HG02973 (cell line): ENCODE results near the gene ETNK1.

Experiments
- ATAC-seq: cut with Tn5 transposase; IDR thresholded peaks from one replicate; pipeline ENCODE4 v1.9.1; 2021; ENCODE audit warnings: moderate library complexity; ENCODE audit not compliant: unreplicated experiment

The ETNK1 gene

DNA sequence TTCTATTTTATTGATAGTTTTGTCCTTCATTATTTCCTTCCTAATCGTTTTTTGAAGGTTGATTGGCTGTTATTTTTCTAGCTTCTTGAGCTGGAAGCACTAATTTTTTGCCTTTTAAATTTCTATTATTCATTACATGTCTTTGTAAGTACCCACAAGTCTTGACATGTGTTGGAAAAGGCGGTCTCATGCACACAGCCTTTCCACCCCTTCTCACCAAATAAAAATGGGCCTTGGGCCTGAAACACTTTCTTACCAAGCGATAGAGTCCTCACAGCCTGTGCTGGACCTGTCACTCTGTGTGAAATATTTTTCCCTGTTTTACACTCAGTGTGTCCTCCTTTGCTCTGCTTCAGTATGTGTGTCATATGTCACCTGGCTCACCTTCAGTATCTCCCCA, 9.9 kb downstream of the ETNK1 start:
- no peak for ATAC-seq

DNA sequence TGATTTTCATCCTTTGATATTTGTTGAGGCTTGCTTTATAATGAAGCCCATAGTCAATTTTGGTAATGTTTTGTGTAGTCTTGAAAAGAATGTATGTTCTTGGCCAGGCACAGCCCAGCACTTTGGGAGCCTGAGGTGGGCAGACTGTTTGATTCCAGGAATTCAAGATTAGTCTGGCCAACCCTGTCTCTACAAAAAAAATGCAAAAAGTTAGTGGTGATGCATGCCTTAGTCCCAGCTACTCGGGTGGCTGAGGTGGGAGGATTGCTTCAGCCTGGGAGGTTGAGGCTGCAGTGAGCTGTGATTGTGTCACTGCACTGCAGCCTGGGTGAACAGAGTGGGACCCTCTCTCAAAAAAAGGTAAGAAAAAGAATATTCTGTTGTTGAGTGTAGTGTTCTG, 10.8 kb downstream of the ETNK1 start:
- ATAC-seq = no peak

DNA sequence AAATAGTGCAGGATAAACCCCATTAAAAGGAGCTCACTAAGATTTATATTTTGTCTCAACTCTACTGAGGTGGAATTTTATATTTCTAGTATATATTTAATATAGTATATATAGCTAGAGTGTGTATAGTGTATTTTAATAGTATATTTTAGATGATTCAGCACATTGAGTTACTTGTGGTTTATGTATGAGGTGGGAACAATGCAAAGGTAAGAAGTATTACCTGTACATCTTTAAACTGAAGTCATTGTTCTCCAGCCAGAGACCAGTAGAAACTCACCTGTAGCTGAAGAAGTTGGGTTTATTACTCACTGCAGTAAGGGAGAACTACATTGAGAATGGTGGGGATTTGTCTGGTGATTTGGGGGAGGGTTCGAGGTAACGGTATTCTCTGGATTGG, 15.9 kb downstream of the ETNK1 start:
- no peak for ATAC-seq

DNA sequence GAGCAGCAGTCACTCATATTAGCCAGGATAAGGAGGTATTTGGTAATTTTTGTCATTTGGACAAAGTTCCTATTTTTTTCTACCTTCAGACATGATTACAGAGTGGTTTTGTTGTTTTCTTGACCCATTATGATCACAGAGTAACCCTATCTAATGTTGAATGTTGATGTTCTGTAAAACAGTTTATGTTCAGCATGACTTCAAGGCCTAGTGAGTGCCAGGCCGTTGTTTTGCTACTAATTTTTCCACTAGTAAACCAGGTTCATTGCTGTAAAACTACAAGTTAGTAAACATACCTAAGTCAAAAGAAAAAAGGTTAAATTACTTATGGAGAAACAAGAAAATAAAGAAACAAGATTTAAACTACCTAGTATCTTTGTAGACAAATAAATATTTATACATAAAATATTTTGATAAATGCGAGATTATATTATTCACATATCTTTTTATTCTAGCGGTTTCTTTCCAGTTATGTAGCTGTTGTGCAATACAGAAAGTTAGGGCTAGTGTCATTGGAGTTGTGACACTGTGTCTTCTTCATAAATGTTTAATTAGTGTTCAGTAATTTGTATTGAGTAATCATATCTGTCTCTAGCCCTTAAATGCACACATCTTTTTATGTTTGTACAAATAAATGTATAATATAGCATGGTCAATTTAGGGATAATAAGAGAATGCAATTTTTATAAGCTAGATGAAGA, 16.5 kb downstream of the ETNK1 start:
- ATAC-seq = no peak

DNA sequence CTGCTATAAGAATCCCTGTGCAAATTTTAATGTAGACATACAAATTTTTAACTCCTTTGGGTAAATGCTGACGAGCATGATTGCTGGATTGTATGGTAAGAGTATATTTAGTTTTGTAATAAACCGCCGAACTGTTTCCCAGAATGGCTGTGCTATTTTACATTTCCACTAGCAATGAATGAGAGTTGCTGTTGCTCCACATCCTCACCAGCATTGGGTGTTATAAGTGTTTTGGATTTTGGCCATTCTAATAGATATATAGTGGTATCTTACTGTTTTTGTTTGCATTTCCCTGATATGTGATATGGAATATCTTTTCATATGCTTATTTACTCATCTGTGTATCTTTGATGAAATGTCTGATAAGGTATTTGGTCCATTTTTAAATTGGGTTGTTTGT, 23.7 kb downstream of the ETNK1 start:
- no peak for ATAC-seq

DNA sequence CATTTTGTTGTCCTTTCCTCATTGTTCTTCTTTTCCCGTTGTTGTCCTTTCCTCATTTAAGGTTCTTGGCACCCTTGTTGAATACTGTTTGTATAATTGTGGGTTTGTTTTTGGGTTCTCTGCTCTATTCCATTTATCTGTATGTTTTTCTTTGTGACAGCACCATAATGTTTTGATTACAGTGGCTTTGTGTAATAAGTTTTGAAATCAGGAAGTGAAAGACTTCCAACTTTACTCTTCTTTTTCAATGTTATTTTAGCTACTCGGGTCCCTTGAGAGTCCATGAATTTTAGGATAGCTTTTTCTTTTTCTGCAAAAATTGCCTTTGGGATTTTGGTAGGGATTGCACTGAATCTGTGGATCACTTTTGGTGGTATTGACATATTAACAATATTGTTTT, 28.1 kb downstream of the ETNK1 start:
- no peak for ATAC-seq

DNA sequence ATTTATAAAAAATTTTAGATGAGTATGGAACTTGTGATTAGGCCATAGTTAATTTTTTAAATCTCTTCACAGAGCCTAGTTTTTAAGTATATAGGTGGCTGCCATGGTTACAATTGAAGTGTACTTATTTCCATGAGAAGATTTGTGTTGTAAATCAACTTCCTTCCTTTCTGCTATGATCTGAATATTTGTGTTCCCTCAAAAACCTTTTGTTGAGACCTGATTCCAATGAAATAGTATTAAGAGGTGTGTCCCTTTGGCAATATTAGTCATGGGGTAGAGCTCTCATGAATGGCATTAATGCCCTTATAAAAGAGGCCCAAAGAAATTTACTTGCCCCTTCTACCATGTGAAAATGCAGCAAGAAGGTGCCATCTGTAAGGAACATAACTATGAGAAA, 28.8 kb downstream of the ETNK1 start:
- ATAC-seq = no peak

DNA sequence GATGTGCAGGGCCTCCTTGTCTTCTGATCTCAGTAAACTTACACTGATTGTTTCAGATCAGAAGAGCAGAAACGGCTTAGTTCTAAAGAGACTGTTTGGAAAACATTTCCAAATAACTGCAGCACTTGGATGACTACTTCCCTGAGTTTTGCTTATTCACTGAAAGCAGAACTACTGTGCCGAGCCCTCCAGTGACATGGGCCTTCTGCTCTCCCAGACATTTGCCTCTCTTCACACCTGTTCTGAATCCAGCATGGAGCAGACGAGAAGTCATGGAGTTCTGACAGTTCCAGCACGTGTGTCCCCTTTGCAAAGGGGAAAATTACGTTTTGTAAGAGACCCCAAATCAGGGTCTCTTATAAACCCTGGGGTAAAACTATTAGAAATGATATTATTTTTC, 31.4 kb downstream of the ETNK1 start:
- ATAC-seq = no peak

DNA sequence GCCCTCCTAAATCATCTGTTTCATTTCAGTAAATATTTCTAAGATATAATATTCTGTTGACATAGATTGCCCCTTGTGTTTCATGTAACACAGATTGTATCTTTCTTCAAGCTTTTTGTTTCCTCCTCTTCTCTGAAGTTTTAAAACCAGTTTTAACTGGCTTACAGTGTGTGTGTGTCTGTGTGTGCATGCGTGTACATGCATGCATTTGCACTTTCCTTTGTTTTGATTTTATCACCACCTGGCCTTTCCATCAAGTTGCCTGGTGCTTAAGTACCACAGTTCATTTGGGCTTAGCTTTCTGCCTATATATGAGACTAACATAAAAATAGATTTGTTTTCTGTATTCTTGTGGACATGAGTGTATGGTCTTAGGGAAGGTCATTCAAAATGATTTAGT, 31.9 kb downstream of the ETNK1 start:
- ATAC-seq = no peak

DNA sequence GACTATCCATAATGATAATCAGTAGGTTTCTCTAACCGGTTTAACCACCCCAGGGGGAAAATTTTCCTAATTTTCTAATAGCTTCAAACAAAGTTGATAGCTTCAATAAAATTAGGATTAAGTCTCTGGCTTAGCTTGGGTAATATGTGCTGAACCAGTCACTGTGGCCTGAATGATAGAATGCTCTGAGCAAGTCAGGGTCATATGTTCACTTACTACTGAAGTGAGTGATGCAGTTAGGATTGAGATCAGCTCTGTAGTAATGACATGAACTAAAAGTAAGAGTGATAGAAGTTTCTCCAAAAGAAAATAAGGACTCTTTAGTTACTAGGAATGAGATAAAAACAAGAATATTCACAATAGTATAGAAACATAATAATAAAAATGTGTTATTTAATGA, 32.6 kb downstream of the ETNK1 start:
- ATAC-seq = no peak

DNA sequence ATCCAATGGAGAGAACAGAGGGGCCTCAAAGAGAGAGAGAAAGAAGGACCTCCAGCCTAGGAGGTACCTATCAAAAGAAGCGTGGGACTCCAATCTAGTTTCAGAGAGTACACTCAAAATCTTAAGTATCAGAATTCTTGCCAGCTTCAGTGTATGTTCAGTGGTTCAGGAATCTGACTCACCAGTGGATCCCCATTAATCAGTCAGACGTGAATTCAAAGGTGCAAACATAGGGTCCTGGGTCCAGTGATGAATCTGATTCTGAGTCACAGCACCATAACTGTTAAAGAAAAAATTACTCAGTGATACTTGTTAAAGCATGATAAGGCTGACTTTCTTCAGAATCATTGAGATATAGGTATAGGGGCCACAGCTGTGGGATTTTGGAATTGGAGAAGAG, 33.2 kb downstream of the ETNK1 start:
- no peak for ATAC-seq

DNA sequence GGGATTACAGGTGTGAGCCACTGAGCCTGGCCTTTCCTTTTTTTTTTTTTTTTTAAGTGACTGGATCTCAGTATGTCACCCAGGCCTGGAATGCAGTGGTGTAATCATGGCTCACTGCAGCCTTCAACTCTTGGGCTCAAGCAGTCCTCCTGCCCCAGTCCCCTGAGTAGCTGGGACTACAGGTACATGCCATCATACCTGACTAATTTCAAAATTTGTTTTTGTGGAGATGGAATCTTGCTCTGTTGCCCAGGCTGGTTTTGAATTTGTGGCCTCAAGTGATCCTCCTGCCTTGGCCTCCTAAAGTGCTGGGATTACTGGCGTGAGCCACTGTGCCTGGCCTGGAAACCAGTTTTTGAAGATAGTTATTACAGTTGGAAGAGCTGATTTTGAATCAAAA, 37.4 kb downstream of the ETNK1 start:
- ATAC-seq = no peak

DNA sequence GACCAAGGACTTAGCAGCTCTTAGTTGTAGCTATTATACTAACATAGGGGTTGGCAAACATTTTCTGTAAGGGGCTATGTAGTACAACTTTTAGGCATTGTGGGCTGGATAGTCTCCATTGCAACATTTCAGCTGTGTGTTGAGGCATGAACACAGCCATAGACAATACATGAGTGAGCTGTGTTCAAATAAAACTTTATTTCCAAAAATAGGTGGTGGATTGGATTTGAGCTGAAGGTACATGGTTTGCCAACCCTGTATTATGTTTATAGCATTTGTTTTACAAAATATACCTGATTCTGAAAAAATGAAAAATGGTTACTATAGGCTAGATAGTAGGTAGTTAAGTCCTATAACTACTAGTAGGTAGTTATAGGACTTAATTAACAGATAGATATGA, 40.5 kb downstream of the ETNK1 start:
- no peak for ATAC-seq

DNA sequence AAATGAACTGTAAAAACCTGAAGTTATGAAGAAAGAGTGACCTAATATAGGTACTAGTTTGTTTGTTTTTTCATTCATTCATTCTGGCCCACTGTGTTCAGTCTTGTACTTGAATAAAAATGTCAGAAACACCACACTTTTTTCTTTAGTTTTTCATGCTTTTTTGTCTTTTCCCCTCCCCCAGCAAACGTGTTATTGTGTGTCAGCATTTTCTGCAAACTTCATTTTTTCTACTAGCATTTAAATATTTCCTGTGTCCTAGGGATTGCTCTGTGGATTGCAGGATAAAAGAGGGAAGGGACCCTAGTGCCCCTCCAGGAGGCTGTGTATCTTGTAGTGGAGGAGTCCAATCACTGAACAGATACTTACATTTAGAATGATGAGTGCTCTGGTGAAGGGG, 42.2 kb downstream of the ETNK1 start:
- ATAC-seq = no peak

DNA sequence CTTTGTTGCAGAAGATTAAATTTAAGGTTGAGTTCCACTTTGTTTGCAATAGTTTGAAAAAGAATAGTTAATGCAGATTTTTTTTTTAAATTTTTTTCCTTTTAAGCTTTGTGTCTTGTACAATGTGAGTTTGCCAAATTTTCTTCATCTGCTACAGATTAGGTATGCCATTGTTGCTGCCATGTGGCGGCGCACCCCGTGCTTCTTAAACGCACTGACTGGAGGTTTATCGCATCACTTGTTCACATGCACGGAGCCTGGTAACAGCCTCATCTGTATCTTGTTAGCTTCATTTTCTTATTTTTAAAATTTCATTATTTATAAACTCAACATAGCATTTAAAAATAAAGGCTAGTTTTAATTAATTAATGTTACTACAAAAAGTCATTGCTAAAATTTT, 43.5 kb downstream of the ETNK1 start:
- ATAC-seq = no peak

DNA sequence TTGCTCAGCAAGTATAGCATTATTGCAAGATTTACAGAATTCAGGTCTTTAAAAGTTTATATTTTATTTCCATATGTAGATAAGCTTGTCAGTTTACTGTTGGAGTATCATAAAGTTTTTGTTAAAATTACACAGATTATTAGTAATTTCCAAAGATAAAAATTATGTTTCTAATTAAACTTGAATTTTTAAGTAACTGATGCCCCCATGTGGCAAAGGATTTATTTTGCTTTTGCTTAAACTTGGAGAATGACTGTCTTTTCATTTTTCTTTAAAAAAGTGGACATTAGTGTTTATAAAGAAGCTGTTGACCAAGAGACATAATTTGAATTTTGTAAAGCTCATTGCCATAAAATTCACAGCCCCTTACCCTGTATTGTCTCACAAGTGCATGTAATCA, 45.8 kb downstream of the ETNK1 start:
- no peak for ATAC-seq

DNA sequence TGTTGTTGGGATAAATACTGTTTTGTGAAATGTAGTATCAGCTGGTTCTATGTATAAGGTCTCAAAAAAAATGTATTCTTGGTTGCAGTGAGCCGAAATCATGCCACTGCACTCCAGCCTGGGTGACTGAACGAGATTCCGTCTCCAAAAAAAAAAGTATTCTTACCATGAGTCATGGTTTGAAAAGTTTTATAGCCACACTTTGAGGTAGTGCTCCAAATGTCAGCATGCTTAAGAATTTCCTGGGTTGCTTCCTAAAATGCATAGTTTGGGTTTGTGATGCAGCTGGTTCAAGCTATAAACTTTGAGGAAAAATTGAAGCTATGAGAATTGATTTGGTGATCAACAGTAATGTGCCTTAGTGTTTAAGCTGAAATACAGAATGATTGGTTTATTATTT, 48.0 kb downstream of the ETNK1 start:
- no peak for ATAC-seq

DNA sequence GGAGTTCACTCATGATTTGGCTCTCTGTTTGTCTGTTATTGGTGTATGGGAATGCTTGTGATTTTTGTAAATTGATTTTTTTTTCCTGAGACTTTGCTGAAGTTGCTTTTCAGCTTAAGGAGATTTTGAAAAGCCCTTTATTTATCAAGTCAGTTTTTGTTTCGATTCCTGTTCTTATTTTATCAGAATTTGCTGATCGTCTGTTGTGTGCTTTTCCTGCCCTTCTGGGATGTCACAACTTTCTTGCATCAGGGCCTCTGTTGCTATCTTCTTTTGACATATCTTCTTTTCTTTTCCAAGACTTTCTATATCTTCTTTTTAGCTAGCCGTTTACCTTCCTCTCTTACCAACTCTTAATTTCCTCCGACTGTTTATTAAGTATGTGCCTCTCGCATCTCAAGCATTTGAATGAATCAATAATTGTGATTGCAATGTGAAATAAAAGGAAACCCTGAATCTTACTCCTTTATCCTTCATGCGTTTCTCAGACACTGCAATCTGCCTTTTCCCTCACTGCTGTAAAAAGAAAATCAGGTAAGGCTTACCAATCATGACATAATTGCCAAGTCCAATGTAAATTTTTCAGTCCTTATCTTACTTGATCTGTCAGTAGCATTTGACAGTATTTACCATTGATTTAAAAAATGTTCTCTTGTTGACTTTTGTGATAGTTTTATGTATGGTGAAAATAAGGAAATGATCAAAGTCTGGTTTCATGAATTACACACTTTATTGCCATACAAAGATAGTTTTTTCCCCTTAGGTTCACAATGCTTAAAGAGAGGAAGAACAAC, 53.0 kb downstream of the ETNK1 start:
- ATAC-seq = no peak

DNA sequence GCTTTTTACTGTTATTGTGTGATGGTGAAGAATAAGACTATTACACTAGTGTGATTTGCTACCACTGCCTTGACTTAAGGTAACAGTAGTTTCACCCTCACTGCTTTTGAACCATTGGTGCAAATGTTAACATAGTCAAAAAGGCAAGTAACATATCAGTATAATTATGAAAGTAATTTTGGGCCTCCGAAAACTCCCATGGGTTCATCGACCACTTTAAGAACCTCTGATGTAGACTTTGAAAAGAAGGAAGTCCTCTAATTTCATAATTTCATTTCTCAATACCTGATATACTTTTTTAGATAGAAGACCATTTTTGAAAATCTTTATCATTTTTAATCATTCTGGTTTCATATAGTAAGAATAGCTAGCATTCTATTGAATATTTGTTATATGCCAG, 57.7 kb downstream of the ETNK1 start:
- no peak for ATAC-seq

DNA sequence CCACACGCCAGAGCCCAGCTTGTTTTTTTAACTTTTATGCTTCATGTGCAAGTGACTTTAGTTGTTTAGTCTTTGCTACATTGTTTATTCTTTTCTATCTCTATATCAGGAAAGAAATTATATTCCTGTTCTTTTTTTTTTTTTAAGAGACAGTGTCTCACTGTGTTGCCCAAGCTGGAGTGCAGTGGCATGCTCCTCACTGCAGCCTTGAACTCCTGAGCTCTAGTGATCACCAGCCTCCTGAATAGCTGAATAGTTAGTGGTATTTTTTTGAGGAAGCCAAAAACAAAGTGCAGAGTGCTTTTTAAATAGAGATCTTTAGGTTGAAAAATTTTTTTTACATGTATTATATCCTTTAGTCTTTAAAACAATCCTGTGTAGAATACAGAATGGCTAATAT, 58.2 kb downstream of the ETNK1 start:
- ATAC-seq = no peak

DNA sequence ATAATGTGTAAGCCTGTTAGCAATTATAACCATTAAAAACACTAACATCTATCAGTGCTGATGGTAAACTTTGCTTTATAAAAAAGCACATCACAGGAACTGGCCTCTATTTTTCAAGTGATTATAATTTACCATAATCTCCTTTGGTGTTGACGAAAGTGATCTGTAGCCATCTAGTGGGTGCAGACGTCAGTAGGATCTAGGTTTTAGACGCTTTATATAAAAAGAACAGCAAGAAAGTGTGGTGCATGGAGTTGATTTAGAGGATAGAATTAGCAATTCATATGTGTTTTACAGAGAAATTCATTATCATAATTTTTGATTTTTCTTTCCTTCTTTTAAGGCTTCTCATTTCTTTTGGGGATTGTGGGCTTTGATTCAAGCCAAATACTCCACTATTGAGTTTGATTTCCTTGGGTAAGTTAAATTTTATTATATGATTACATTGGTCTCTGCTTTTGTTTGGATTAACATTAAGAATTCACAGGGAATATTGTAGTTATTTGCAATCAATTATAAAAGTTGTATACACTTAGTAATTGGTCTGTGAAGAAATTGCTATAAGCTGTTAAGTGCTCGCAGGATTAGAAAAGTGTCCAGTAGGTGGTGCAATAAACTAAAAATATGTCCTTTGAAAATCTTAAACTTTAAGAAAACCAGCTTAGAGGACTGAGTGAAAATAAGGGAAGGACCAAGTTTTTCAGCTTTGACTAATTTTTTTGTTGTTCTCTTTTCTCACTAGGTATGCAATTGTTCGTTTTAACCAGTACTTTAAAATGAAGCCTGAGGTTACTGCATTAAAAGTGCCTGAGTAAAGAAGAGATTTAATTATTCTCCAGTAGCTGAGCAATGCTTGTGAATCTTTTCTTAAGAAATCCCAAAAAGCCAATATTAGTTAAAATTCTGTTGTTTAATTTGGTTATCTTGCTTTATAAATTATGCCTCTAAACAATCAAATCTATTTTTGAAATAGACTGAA, 59.5 kb downstream of the ETNK1 start:
- ATAC-seq = no peak

DNA sequence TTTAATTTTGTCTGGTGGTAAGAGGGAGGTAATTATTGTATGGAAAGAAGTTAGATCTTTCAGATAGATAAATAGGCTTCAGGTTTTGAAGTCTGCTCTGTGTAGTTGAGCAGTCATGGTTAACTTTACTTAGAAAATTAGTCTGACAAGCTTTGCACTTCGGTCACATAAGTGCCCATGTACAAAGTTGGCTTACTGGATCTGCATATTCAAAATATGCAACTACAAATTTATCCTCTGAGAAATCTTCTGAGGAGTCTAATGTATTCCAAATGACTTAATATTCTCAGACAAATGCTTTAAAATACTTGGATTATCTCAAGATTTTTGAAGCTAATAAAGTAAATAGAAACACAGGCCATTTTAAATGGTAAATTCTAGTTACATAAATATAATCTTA, 61.2 kb downstream of the ETNK1 start:
- no peak for ATAC-seq
